AG10803 (cell line): ENCODE results near the gene SLC22A6.

Source experiments
- DNase-seq: peaks from one replicate; pipeline ENCODE4 v3.0.0; 2010; ENCODE audit warnings: low read depth
- H3K4me3 ChIP-seq: 2 replicates; pipeline ENCODE4 v1.5.1; 2011; ENCODE audit warnings: mild to moderate bottlenecking, low read length, control low read depth
- CTCF ChIP-seq: conservative IDR thresholded peaks from 2 replicates; pipeline ENCODE4 v1.5.1; 2011; ENCODE audit warnings: mild to moderate bottlenecking, low read length, control low read depth, inconsistent platforms

The SLC22A6 gene

GRCh38 chr11:62984451-62984991, at the start of gene SLC22A6:
Gene SLC22A6 (minus strand): TSS chr11:62984967. CDS start chr11:62984690, 277 bp downstream.
- H3K4me3 ChIP-seq = no peak within 1 kb of the TSS
- TF ChIP-seq CTCF = no peak
- no peak for DNase-seq

GRCh38 chr11:63032457-63032856, 47.7 kb upstream of the SLC22A6 start:
- TF ChIP-seq CTCF = no peak
- DNase-seq = no peak
- H3K4me3 ChIP-seq = no peak overlapping the region

GRCh38 chr11:63023841-63024648, 39.3 kb upstream of the SLC22A6 start:
- H3K4me3 ChIP-seq = no peak overlapping the region
- peak; percentile 100 for TF ChIP-seq CTCF
- DNase-seq = peak; percentile 67

GRCh38 chr11:63023222-63023814, 38.6 kb upstream of the SLC22A6 start:
- TF ChIP-seq CTCF = no peak
- no peak for DNase-seq
- no peak overlapping the region for H3K4me3 ChIP-seq

- no peak for TF ChIP-seq CTCF
- no peak for DNase-seq
- no peak overlapping the region for H3K4me3 ChIP-seq
These were observed 37.7 kb upstream of the SLC22A6 start for GRCh38 chr11:63022441-63022840.

GRCh38 chr11:63020671-63021291, 36.0 kb upstream of the SLC22A6 start:
- no peak overlapping the region for H3K4me3 ChIP-seq
- DNase-seq = no peak
- peak; percentile 30; the same call in 1 of the 2 replicates for TF ChIP-seq CTCF
